OCI-LY7 (cell line): ENCODE measurements around the gene ATG2A. TPM values are rescaled to one million over a fixed set of nuclear protein-coding genes. Genes with fewer than 3 reads are reported as not detected.

Source experiments
- BruUV-seq: library from RNA; stranded (reverse); fragments of 400-500 nt; replicated peaks from 2 replicates; lab custom pipeline; 2021; lab: Mats Ljungman, UMichigan
- CTCF ChIA-PET: fragments of 300-600 bp; sonication (Branson Sonifier 250); formaldehyde crosslinking; loops from one replicate; lab custom pipeline; 2022; ENCODE audit warnings: antibody characterized with exemption; ENCODE audit not compliant: unreplicated experiment; lab: Charles Lee
- POLR2A ChIA-PET: fragments of 300-600 bp; sonication (Branson Sonifier 250); formaldehyde crosslinking; loops from one replicate; lab custom pipeline; 2022; ENCODE audit warnings: antibody characterized with exemption; lab: Charles Lee
- DNase-seq: peaks from one replicate; pipeline ENCODE4 v3.0.0-alpha.2; 2015; ENCODE audit warnings: low spot score
- H2AFZ ChIP-seq: fragments of 200-600 bp; sonication (generic), shearing (Covaris generic); 2 replicates; pipeline ENCODE4 v1.6.1; 2014; ENCODE audit warnings: mild to moderate bottlenecking, antibody characterized with exemption, low read length, moderate library complexity
- H3K27ac ChIP-seq: fragments of 200-600 bp; sonication (generic); 2 replicates; pipeline ENCODE4 v1.5.1; 2014; ENCODE audit warnings: mixed run types, low read depth, mild to moderate bottlenecking, moderate library complexity, low read length, inconsistent platforms; ENCODE audit not compliant: poor library complexity, severe bottlenecking
- H3K36me3 ChIP-seq: fragments of 200-600 bp; sonication (generic); 2 replicates; pipeline ENCODE4 v1.6.1; 2014; ENCODE audit warnings: mild to moderate bottlenecking, antibody characterized with exemption, low read length, moderate library complexity, mixed read lengths; ENCODE audit not compliant: insufficient read depth
- H3K4me1 ChIP-seq: fragments of 200-600 bp; sonication (generic); 2 replicates; pipeline ENCODE4 v1.5.1; 2014; ENCODE audit warnings: mild to moderate bottlenecking, low read length; ENCODE audit not compliant: insufficient read depth, poor library complexity, severe bottlenecking
- H3K4me2 ChIP-seq: fragments of 200-600 bp; sonication (generic); 2 replicates; pipeline ENCODE4 v1.6.1; 2014; ENCODE audit warnings: mild to moderate bottlenecking, low read length
- H3K4me3 ChIP-seq: fragments of 200-600 bp; sonication (generic); 2 replicates; pipeline ENCODE4 v1.5.1; 2014; ENCODE audit warnings: mild to moderate bottlenecking, low read depth, low read length; ENCODE audit not compliant: poor library complexity, severe bottlenecking
- H3K79me2 ChIP-seq: fragments of 200-600 bp; sonication (generic); 2 replicates; pipeline ENCODE4 v1.6.1; 2016; ENCODE audit warnings: low read depth, mild to moderate bottlenecking, low read length, moderate library complexity, mixed read lengths; ENCODE audit not compliant: insufficient read depth
- H3K9me2 ChIP-seq: fragments of 200-600 bp; sonication (generic); 2 replicates; pipeline ENCODE4 v1.6.1; 2016; ENCODE audit warnings: mild to moderate bottlenecking, low read length, mixed read lengths; ENCODE audit not compliant: insufficient read depth
- H3K9me3 ChIP-seq: fragments of 200-600 bp; sonication (generic); 2 replicates; pipeline ENCODE4 v1.6.1; 2014; ENCODE audit warnings: mild to moderate bottlenecking, mixed run types, low read length, mixed read lengths
- H4K20me1 ChIP-seq: fragments of 200-600 bp; sonication (generic); 2 replicates; pipeline ENCODE4 v1.6.1; 2014; ENCODE audit warnings: mild to moderate bottlenecking, antibody characterized with exemption, low read length, moderate library complexity, mixed read lengths; ENCODE audit not compliant: insufficient read depth
- EZH2phosphoT487 ChIP-seq: fragments of 200-600 bp; sonication (generic); IDR thresholded peaks from 2 replicates; pipeline ENCODE4 v1.6.1; 2018; ENCODE audit warnings: low read depth, borderline replicate concordance, mild to moderate bottlenecking, mixed run types, antibody characterized with exemption, low read length, moderate library complexity, mixed read lengths
- intact Hi-C: fragments of 100-400 bp; cut with micrococcal nuclease; formaldehyde crosslinking; loops from one replicate; pipeline ENCODE4 v1.10.0; 2022; ENCODE audit not compliant: unreplicated experiment
- total RNA-seq, 2 experiments: library from RNA; depleted of rRNA in 1 of 2; stranded (reverse); fragments of >200 nt in 1 of 2; shearing (Covaris generic) in 1 of 2; gene quantifications; 2 replicates each; pipeline ENCODE4 v1.2.3, GENCODE V29; 2014 to 2022
- TF ChIP-seq, protein P1 (sequence below): fragments of 200-600 bp; sonication (generic); conservative IDR thresholded peaks from 2 replicates; pipeline ENCODE4 v1.5.1; 2014; ENCODE audit warnings: mild to moderate bottlenecking, antibody characterized with exemption, low read length, moderate library complexity, mixed read lengths

ATG2A gene
- total RNA-seq, 2 experiments from 2014 or later = 18.1 to 28.2 TPM

DNA sequence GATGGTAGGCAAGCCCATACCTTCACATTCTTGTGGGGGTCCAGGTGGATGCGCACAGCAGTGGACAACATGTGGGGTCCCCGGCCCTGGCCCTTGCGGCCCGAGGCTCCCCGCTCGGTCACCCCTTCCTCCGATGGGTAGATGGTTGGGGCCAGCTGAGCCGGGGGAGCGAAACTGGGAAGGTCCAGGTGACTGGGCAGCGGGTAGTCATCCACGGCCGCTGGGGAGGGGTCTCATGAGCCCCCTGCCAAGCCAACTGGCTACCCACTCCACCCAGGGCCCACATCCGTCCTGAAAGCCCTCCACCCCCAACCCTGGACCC lies 10.7 kb downstream of the ATG2A start:
- Histone ChIP-seq H3K27ac (no peak overlapping the region), H3K9me3 (no peaks in the 10 kb centered on the region), H3K79me2 (no peaks in the 10 kb centered on the region), H3K36me3 (peaks cover 66% of the 10 kb centered on the region), H3K4me3 (no peak overlapping the region), H3K9me2 (no peaks in the 10 kb centered on the region), H4K20me1 (no peaks in the 10 kb centered on the region), H3K4me2 (no peak overlapping the region), H3K4me1 (no peaks in the 10 kb centered on the region), H2AFZ (no peak overlapping the region)
- no TSS peak for BruUV-seq
- DNase-seq = no peak
- intact Hi-C loops = no loop called here
- TF ChIP-seq EZH2phosphoT487 = no peak
- TF ChIP-seq, protein P1, sequence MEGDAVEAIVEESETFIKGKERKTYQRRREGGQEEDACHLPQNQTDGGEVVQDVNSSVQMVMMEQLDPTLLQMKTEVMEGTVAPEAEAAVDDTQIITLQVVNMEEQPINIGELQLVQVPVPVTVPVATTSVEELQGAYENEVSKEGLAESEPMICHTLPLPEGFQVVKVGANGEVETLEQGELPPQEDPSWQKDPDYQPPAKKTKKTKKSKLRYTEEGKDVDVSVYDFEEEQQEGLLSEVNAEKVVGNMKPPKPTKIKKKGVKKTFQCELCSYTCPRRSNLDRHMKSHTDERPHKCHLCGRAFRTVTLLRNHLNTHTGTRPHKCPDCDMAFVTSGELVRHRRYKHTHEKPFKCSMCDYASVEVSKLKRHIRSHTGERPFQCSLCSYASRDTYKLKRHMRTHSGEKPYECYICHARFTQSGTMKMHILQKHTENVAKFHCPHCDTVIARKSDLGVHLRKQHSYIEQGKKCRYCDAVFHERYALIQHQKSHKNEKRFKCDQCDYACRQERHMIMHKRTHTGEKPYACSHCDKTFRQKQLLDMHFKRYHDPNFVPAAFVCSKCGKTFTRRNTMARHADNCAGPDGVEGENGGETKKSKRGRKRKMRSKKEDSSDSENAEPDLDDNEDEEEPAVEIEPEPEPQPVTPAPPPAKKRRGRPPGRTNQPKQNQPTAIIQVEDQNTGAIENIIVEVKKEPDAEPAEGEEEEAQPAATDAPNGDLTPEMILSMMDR = no peak
- CTCF ChIA-PET = no interaction called here
- POLR2A ChIA-PET = no interaction called here

DNA sequence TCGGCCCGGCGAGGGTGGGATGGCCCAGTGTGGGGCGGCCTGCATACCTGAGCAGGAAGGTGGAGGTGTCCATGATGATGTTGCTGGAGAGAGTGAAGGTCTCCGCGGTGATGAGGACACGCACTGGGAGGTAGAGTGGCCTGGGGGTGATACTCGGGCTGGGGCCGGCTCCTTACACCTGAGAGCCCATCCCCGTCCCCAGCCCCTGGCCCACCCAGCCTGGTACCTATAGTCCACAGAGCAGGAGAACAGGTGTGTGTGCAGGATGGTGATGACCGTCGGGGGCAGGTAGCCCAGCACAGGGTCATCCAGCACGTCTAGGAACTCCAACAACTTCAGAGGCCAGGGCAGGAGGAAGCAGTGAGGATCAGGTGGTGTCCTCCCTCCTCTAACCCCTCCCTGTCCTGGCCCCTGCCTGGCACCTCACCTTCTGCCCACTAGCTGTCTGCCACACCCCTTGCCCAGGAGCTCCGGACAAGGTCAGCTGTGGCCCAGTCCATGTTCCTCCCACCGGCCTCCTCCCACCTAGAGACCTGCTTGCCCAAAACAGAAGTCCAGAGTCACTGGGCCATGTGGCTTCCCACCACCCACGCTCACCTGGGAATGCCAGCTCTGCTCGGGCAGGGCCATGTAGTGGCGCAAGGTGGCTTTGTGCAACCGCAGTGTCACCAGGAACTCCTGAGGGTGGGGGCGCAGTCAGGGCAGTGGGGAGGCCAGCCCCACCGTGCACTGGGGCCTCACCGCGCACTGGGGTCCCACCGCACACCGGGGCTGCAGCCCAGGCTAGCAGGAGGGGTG lies 11.3 kb downstream of the ATG2A start:
- no peaks in the 10 kb centered on the region for H3K9me3 ChIP-seq
- DNase-seq = no peak
- H2AFZ ChIP-seq = no peak overlapping the region
- H3K27ac ChIP-seq = no peak overlapping the region
- no TSS peak for BruUV-seq
- intact Hi-C loops = no loop called here
- H3K36me3 ChIP-seq = peaks cover 61% of the 10 kb centered on the region
- POLR2A ChIA-PET = no interaction called here
- H3K9me2 ChIP-seq = no peaks in the 10 kb centered on the region
- H3K4me3 ChIP-seq = no peak overlapping the region
- no peaks in the 10 kb centered on the region for H3K4me1 ChIP-seq
- H4K20me1 ChIP-seq = no peaks in the 10 kb centered on the region
- no peaks in the 10 kb centered on the region for H3K79me2 ChIP-seq
- TF ChIP-seq, protein P1 = no peak
- TF ChIP-seq EZH2phosphoT487 = no peak
- CTCF ChIA-PET = no interaction called here
- H3K4me2 ChIP-seq = no peak overlapping the region

DNA sequence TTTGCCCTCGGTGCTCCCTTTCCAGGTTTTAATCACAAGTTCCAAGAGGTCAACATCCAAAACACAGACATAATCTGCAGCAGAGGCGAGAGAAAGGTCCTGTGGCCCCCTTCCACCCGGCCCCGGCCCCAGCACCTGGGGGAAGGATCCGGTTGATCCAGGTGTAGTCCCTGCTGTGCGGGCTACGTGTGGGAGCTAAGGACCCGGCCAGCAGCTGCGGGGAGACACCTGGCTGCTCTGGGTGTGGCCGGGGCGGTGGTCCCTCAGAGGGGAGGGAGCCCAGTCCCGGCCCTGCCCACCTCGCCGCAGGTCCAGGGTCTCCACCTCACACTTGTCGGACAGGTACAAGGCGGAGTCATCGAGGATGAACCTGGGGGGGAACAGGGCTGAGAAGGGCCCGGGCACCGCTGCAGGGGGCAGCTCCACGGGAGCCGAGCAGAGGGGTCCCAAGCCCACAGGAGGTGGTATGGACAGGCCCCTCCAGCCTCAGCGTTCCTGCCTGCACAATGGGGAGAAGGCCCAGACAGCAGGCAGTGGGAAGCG lies 13.6 kb downstream of the ATG2A start:
- Histone ChIP-seq H2AFZ (no peak overlapping the region), H3K9me2 (no peaks in the 10 kb centered on the region), H4K20me1 (no peaks in the 10 kb centered on the region), H3K36me3 (peaks cover 53% of the 10 kb centered on the region; the same call in 1 of the 2 replicates), H3K27ac (no peak overlapping the region), H3K4me2 (no peak overlapping the region), H3K4me3 (no peak overlapping the region), H3K79me2 (no peaks in the 10 kb centered on the region), H3K9me3 (no peaks in the 10 kb centered on the region), H3K4me1 (peaks cover 7% of the 10 kb centered on the region)
- no TSS peak for BruUV-seq
- TF ChIP-seq, protein P1 = no peak
- no peak for TF ChIP-seq EZH2phosphoT487
- intact Hi-C loops = no loop called here
- DNase-seq = no peak
- CTCF ChIA-PET = no interaction called here
- POLR2A ChIA-PET = no interaction called here
